Measurements from ENCODE around the gene RPTOR. TPM values are rescaled to one million over a fixed set of nuclear protein-coding genes. Genes with fewer than 3 reads are reported as not detected.

The RPTOR gene
- polyA plus RNA-seq, 1 donor from 2014 or later = 8.0 TPM

- H3K9ac ChIP-seq (ENCODE audit: low read length) = no peak overlapping the region
- no peaks in the 10 kb centered on the region for H3F3A ChIP-seq (ENCODE audit: insufficient read depth, low read length, poor library complexity, severe bottlenecking)
- H3K9me2 ChIP-seq (ENCODE audit: insufficient read depth, low read length) = no peaks in the 10 kb centered on the region
- no peak overlapping the region for H3K27ac ChIP-seq (ENCODE audit: low read length)
- TF ChIP-seq EZH2 (IDR thresholded peaks at IDR 0.05; ENCODE audit: borderline replicate concordance, insufficient read depth, low read length, poor library complexity, severe bottlenecking) = no peak
- TF ChIP-seq REST (IDR thresholded peaks at IDR 0.05; ENCODE audit: borderline replicate concordance) = no peak
- no peak for TF ChIP-seq TAF1 (IDR thresholded peaks at IDR 0.05; ENCODE audit: low read depth)
- H2AFZ ChIP-seq (ENCODE audit: low read depth, low read length) = no peak overlapping the region
- no peak overlapping the region for H3K4me2 ChIP-seq (ENCODE audit: low read length)
- H3K9me3 ChIP-seq (ENCODE audit: low read length) = no peaks in the 10 kb centered on the region
- no peaks in the 10 kb centered on the region for H4K20me1 ChIP-seq (ENCODE audit: insufficient read depth)
- no peaks in the 10 kb centered on the region for H3K27me3 ChIP-seq (ENCODE audit: insufficient read depth, low read depth, low read length)
- H3K36me3 ChIP-seq (ENCODE audit: insufficient read depth, low read length) = no peaks in the 10 kb centered on the region
- H3K4me3 ChIP-seq (ENCODE audit: low read length) = no peak overlapping the region
- H3K79me2 ChIP-seq (replicated peaks; ENCODE audit: insufficient read depth, low read length) = no peaks in the 10 kb centered on the region
These were observed 220.8 kb downstream of the RPTOR start for GRCh38 chr17:80765241-80765961.

- no peak overlapping the region for H3K27ac ChIP-seq (ENCODE audit: low read length)
- H3K4me3 ChIP-seq (ENCODE audit: low read length) = no peak overlapping the region
- no peaks in the 10 kb centered on the region for H3K9me2 ChIP-seq (ENCODE audit: insufficient read depth, low read length)
- no peak for TF ChIP-seq EZH2 (IDR thresholded peaks at IDR 0.05; ENCODE audit: borderline replicate concordance, insufficient read depth, low read length, poor library complexity, severe bottlenecking)
- TF ChIP-seq RAD21 (conservative IDR thresholded peaks at IDR 0.05) = no peak
- TF ChIP-seq SMC3 (conservative IDR thresholded peaks at IDR 0.05; ENCODE audit: poor library complexity) = no peak
- no peak for TF ChIP-seq EP300 (conservative IDR thresholded peaks at IDR 0.05; ENCODE audit: poor library complexity, severe bottlenecking)
- no peak for TF ChIP-seq TAF1 (IDR thresholded peaks at IDR 0.05; ENCODE audit: low read depth)
- no peak for TF ChIP-seq MXI1 (conservative IDR thresholded peaks at IDR 0.05; ENCODE audit: poor library complexity, severe bottlenecking)
- no peak for TF ChIP-seq CTCF (IDR thresholded peaks at IDR 0.05; ENCODE audit: poor library complexity, severe bottlenecking)
- TF ChIP-seq REST (IDR thresholded peaks at IDR 0.05; ENCODE audit: borderline replicate concordance) = no peak
- TF ChIP-seq POLR2AphosphoS5 (IDR thresholded peaks at IDR 0.05) = no peak
- H3K9ac ChIP-seq (ENCODE audit: low read length) = no peak overlapping the region
- no peaks in the 10 kb centered on the region for H3F3A ChIP-seq (ENCODE audit: insufficient read depth, low read length, poor library complexity, severe bottlenecking)
- H3K9me3 ChIP-seq (ENCODE audit: low read length) = no peaks in the 10 kb centered on the region
- no peaks in the 10 kb centered on the region for H3K36me3 ChIP-seq (ENCODE audit: insufficient read depth, low read length)
- no peaks in the 10 kb centered on the region for H4K20me1 ChIP-seq (ENCODE audit: insufficient read depth)
- H3K79me2 ChIP-seq (replicated peaks; ENCODE audit: insufficient read depth, low read length) = no peaks in the 10 kb centered on the region
- H3K27me3 ChIP-seq (ENCODE audit: insufficient read depth, low read depth, low read length) = no peaks in the 10 kb centered on the region
- no peak overlapping the region for H3K4me2 ChIP-seq (ENCODE audit: low read length)
- H2AFZ ChIP-seq (ENCODE audit: low read depth, low read length) = no peak overlapping the region
These were observed 221.7 kb downstream of the RPTOR start for GRCh38 chr17:80766290-80766855.
